Small intestine (tissue), 7 donors: ENCODE data around the gene TGIF1. TPM values are rescaled to one million over a fixed set of nuclear protein-coding genes. Genes with fewer than 3 reads are reported as not detected.
A peak's percentile ranks its signal among the peaks of the same experiment; 100 is the strongest.

Experiments
- DNase-seq, 2 donors: peaks; one replicate each; pipeline versions ENCODE4 v3.0.0 to v3.0.0-alpha.2; 2013
- FAIRE-seq: peaks from 2 replicates; lab custom pipeline; 2012; peaks lifted over from hg19 to GRCh38; lab: Jason Lieb, UNC
- H3K27ac ChIP-seq, 3 donors: one replicate each; pipeline ENCODE4 v1.5.1; 2013; ENCODE audit warnings: low read length in 2 of 3, mild to moderate bottlenecking in 2 of 3, control low read depth in 1 of 3, inconsistent platforms in 1 of 3, low read depth in 1 of 3, moderate library complexity in 1 of 3
- H3K27me3 ChIP-seq, 3 donors: one replicate each; pipeline ENCODE4 v1.6.1; 2013; ENCODE audit warnings: low read length in 3 of 3, inconsistent platforms in 1 of 3; ENCODE audit not compliant: control insufficient read depth in 3 of 3, insufficient read depth in 3 of 3
- H3K36me3 ChIP-seq, 3 donors: one replicate each; pipeline ENCODE4 v1.6.1; 2013; ENCODE audit warnings: low read length in 3 of 3, inconsistent platforms in 1 of 3, low read depth in 1 of 3, mild to moderate bottlenecking in 1 of 3, moderate library complexity in 1 of 3; ENCODE audit not compliant: control insufficient read depth in 3 of 3, insufficient read depth in 2 of 3
- H3K4me1 ChIP-seq, 3 donors: one replicate each; pipeline ENCODE4 v1.6.1; 2013; ENCODE audit warnings: low read length in 2 of 3, inconsistent platforms in 1 of 3, low read depth in 1 of 3, mild to moderate bottlenecking in 1 of 3, moderate library complexity in 1 of 3; ENCODE audit not compliant: control insufficient read depth in 3 of 3, insufficient read depth in 2 of 3
- H3K4me3 ChIP-seq, 3 donors: one replicate each; pipeline ENCODE4 v1.5.1; 2013; ENCODE audit warnings: low read length in 3 of 3, control low read depth in 1 of 3, inconsistent platforms in 1 of 3, low read depth in 1 of 3, mild to moderate bottlenecking in 1 of 3, moderate library complexity in 1 of 3
- H3K9me3 ChIP-seq, 2 donors: one replicate each; pipeline ENCODE4 v1.6.1; 2013; ENCODE audit warnings: low read depth in 1 of 2, low read length in 1 of 2; ENCODE audit not compliant: control insufficient read depth in 2 of 2, insufficient read depth in 1 of 2
- WGBS, 3 donors: extraction: QIAGEN DNeasy Blood & Tissue Kit; methylation state at CpG; one replicate each; pipeline ENCODE4 v1.1.7; 2013; 5-methylcytosine and 5-hydroxymethylcytosine counted together
- polyA plus RNA-seq, 4 donors: library from polyadenylated mRNA; stranded (reverse) in 3 of 4; unstranded in 1 of 4; fragments of 200-250 nt in 3 of 4; fragments of 120-200 nt in 1 of 4; gene quantifications; one replicate each; pipeline versions ENCODE4 v1.2.1 to v1.2.3, GENCODE V29; 2013
- donor health status: healthy with polysubstance abuse.
- donor health status: control.
- donor health status: control.
- donor health status: Bipolar disorder and iron deficiency.
- donor health status: healthy.

Gene TGIF1
- polyA plus RNA-seq, 4 donors = 20.0 to 73.0 (median 35.3) TPM

- Histone ChIP-seq H3K4me3 (no peak overlapping the region), H3K27ac (peak overlapping the region in 2 of 3 donors; percentile 52 to 74), H3K27me3 (no peaks in the 10 kb centered on the region), H3K9me3 (no peaks in the 10 kb centered on the region), H3K36me3 (no peaks in the 10 kb centered on the region), H3K4me1 (peaks cover 2 to 10% (median 2%) of the 10 kb centered on the region in 3 donors)
- WGBS, 3 donors = 37 to 51% (median 46%) methylated on average over 3 of the region's 3 CpGs
- FAIRE-seq (no peak), DNase-seq (peak; percentile 78 to 83)
Measured at GRCh38 chr18:3424280-3424890, 25.6 kb upstream of the TGIF1 start.

- DNase-seq = no peak
- 86 to 93% (median 92%) methylated on average over 3 of the region's 3 CpGs for WGBS, 3 donors
- H3K27me3 ChIP-seq = no peaks in the 10 kb centered on the region
- H3K27ac ChIP-seq = peak overlapping the region in 1 of 3 donors; percentile 44
- no peak overlapping the region for H3K4me3 ChIP-seq
- no peaks in the 10 kb centered on the region for H3K36me3 ChIP-seq
- H3K4me1 ChIP-seq = peaks cover 2 to 10% (median 2%) of the 10 kb centered on the region in 3 donors
- H3K9me3 ChIP-seq = no peaks in the 10 kb centered on the region
- FAIRE-seq = no peak
Measured at GRCh38 chr18:3425030-3425429, 24.9 kb upstream of the TGIF1 start.

- Histone ChIP-seq H3K4me1 (peaks cover 2 to 10% (median 2%) of the 10 kb centered on the region in 3 donors), H3K36me3 (no peaks in the 10 kb centered on the region), H3K27me3 (no peaks in the 10 kb centered on the region), H3K4me3 (no peak overlapping the region), H3K9me3 (no peaks in the 10 kb centered on the region), H3K27ac (no peak overlapping the region)
- no peak for FAIRE-seq
- 90 to 97% (median 93%) methylated on average over 6 of the region's 6 CpGs for WGBS, 3 donors
- no peak for DNase-seq
Measured at GRCh38 chr18:3425446-3425845, 24.5 kb upstream of the TGIF1 start.

GRCh38 chr18:3426074-3426473 lies 23.9 kb upstream of the TGIF1 start:
- no peak for FAIRE-seq
- no peak overlapping the region for H3K4me3 ChIP-seq
- 87 to 93% (median 92%) methylated on average over 4 of the region's 4 CpGs for WGBS, 3 donors

GRCh38 chr18:3427944-3428343 lies 22.0 kb upstream of the TGIF1 start:
- no peak overlapping the region for H3K27ac ChIP-seq
- no peaks in the 10 kb centered on the region for H3K27me3 ChIP-seq
- H3K9me3 ChIP-seq = no peaks in the 10 kb centered on the region
- H3K36me3 ChIP-seq = no peaks in the 10 kb centered on the region
- DNase-seq = no peak
- FAIRE-seq = no peak
- peaks cover 2 to 10% (median 2%) of the 10 kb centered on the region in 3 donors for H3K4me1 ChIP-seq
- H3K4me3 ChIP-seq = no peak overlapping the region
- WGBS, 3 donors = 87 to 90% (median 87%) methylated on average over 5 of the region's 5 CpGs

More at GRCh38 chr18:3426074-3426473, 23.9 kb upstream of the TGIF1 start:
- Histone ChIP-seq H3K9me3 (no peaks in the 10 kb centered on the region), H3K36me3 (no peaks in the 10 kb centered on the region), H3K4me1 (peaks cover 2 to 10% (median 2%) of the 10 kb centered on the region in 3 donors), H3K27me3 (no peaks in the 10 kb centered on the region), H3K27ac (no peak overlapping the region)
- no peak for DNase-seq

- DNase-seq = no peak
- Histone ChIP-seq H3K27ac (no peak overlapping the region), H3K4me1 (peaks cover 0 to 7% (median 2%) of the 10 kb centered on the region in 3 donors), H3K27me3 (no peaks in the 10 kb centered on the region), H3K36me3 (peaks cover 0 to 3% (median 0%) of the 10 kb centered on the region in 3 donors), H3K9me3 (no peaks in the 10 kb centered on the region), H3K4me3 (no peak overlapping the region)
- no peak for FAIRE-seq
- 94 to 95% (median 95%) methylated on average over 3 of the region's 3 CpGs for WGBS, 3 donors
Measured at GRCh38 chr18:3429121-3429520, 20.9 kb upstream of the TGIF1 start.

- no peak overlapping the region for H3K27ac ChIP-seq
- no peak for FAIRE-seq
- WGBS, 3 donors = 72 to 80% (median 76%) methylated on average over 4 of the region's 4 CpGs
- H3K4me3 ChIP-seq = no peak overlapping the region
- DNase-seq = peak in 1 of 2 donors; percentile 63
- peaks cover 0 to 14% (median 0%) of the 10 kb centered on the region in 3 donors for H3K4me1 ChIP-seq
- peaks cover 0 to 3% (median 0%) of the 10 kb centered on the region in 3 donors for H3K36me3 ChIP-seq
- H3K27me3 ChIP-seq = no peaks in the 10 kb centered on the region
- H3K9me3 ChIP-seq = no peaks in the 10 kb centered on the region
Measured at GRCh38 chr18:3434685-3435084, 15.3 kb upstream of the TGIF1 start.

GRCh38 chr18:3440341-3440740 lies 9.6 kb upstream of the TGIF1 start:
- WGBS, 3 donors = 24 to 68% (median 46%) methylated on average over 5 of the region's 5 CpGs
- no peak overlapping the region for H3K4me3 ChIP-seq
- H3K27ac ChIP-seq = peak overlapping the region; percentile 62 to 71 (median 65)
- peaks cover 0 to 26% (median 0%) of the 10 kb centered on the region in 3 donors for H3K4me1 ChIP-seq
- peak; percentile 82 to 87 for DNase-seq
- no peaks in the 10 kb centered on the region for H3K36me3 ChIP-seq
- H3K9me3 ChIP-seq = no peaks in the 10 kb centered on the region
- FAIRE-seq = no peak
- H3K27me3 ChIP-seq = no peaks in the 10 kb centered on the region
